Esophagus squamous epithelium (tissue), 5 donors: ENCODE results near the gene GLYATL3. TPM values are rescaled to one million over a fixed set of nuclear protein-coding genes. Genes with fewer than 3 reads are reported as not detected.
"Not testable (repeated sequence)": the region's sequence is repeated elsewhere in the genome, so short reads cannot be mapped to it uniquely, and the experiment has no call there.

Experiments
- DNase-seq: peaks from one replicate; lab custom pipeline; 2025; lab: John Stamatoyannopoulos, UW
- H3K27ac ChIP-seq, 4 donors: fragments of 200-600 bp; sonication (generic); one replicate each; pipeline ENCODE4 v1.5.1; 2016 to 2019; ENCODE audit warnings: mild to moderate bottlenecking in 1 of 4
- H3K27me3 ChIP-seq, 4 donors: fragments of 200-600 bp; sonication (generic); 1 replicate in 3 of 4; 2 replicates in 1 of 4; pipeline versions ENCODE4 v1.5.1 to v1.6.0; 2017 to 2021; ENCODE audit warnings: antibody characterized with exemption in 1 of 4
- H3K36me3 ChIP-seq, 3 donors: fragments of 200-600 bp; sonication (generic); one replicate each; pipeline ENCODE4 v1.5.1; 2016 to 2019
- H3K4me1 ChIP-seq, 3 donors: fragments of 200-600 bp; sonication (generic); one replicate each; pipeline ENCODE4 v1.5.1; 2017 to 2019
- H3K4me3 ChIP-seq, 4 donors: fragments of 200-600 bp; sonication (generic); 1 replicate in 3 of 4; 2 replicates in 1 of 4; pipeline ENCODE4 v1.5.1; 2016 to 2019; ENCODE audit warnings: mild to moderate bottlenecking in 2 of 4, moderate library complexity in 1 of 4
- H3K9me3 ChIP-seq, 3 donors: fragments of 200-600 bp; sonication (generic); one replicate each; pipeline ENCODE4 v1.5.1; 2016 to 2019
- CTCF ChIP-seq, 6 experiments: fragments of 450-650 bp in 4 of 6; fragments of 200-600 bp in 2 of 6; sonication (generic) in 2 of 6; IDR thresholded peaks; one replicate each; pipeline ENCODE4 v1.5.1; 2016 to 2019; ENCODE audit warnings: antibody characterized with exemption in 6 of 6, mild to moderate bottlenecking in 4 of 6, moderate library complexity in 4 of 6
- POLR2A ChIP-seq, 4 donors: fragments of 450-650 bp; IDR thresholded peaks; one replicate each; pipeline ENCODE4 v1.6.1; 2017; ENCODE audit warnings: antibody characterized with exemption in 4 of 4, mild to moderate bottlenecking in 4 of 4, moderate library complexity in 3 of 4
- WGBS, 2 donors: methylation state at CpG; one replicate each; pipeline ENCODE4 v1.1.5; 2018; 5-methylcytosine and 5-hydroxymethylcytosine counted together
- intact Hi-C: fragments of 100-400 bp; cut with DNase I; formaldehyde crosslinking; loops from one replicate; pipeline ENCODE4 v1.15.0; 2022
- total RNA-seq, 4 donors: library from RNA; depleted of rRNA; stranded (reverse); fragments of >200 nt; gene quantifications; one replicate each; pipeline ENCODE4 v1.1.0, GENCODE V29; 2016
- donor health status: DM: yes; HTN: yes; CAD: no.

GLYATL3 gene
- total RNA-seq, 4 donors from 2014 or later = not detected

- peaks cover 0 to 22% (median 0%) of the 10 kb centered on the region in 3 donors for H3K36me3 ChIP-seq
- no peaks in the 10 kb centered on the region for H3K4me1 ChIP-seq
- H3K27ac ChIP-seq = no peak overlapping the region
- WGBS, 2 donors = 86 to 95% methylated on average over 3 of the region's 3 CpGs
- DNase-seq = no peak
- no peaks in the 10 kb centered on the region for H3K27me3 ChIP-seq
- intact Hi-C loops = no loop called here
- TF ChIP-seq POLR2A (IDR thresholded peaks at IDR 0.05) (no peak), CTCF (IDR thresholded peaks at IDR 0.05) (no peak)
- no peak overlapping the region for H3K4me3 ChIP-seq
- no peaks in the 10 kb centered on the region for H3K9me3 ChIP-seq
These were observed 20.3 kb upstream of the GLYATL3 start for GRCh38 chr6:49479308-49479970.

GRCh38 chr6:49481846-49482245 is 17.9 kb upstream of the GLYATL3 start:
- DNase-seq, intact Hi-C loops, H3K4me3 ChIP-seq, H3K27me3 ChIP-seq, H3K9me3 ChIP-seq, H3K27ac ChIP-seq, H3K4me1 ChIP-seq: not testable (repeated sequence)
- peaks cover 0 to 22% (median 0%) of the 10 kb centered on the region in 3 donors for H3K36me3 ChIP-seq
- no CpG with 5 or more reads among the region's 22 CpGs for WGBS, 2 donors

- H3K27me3 ChIP-seq, H3K4me1 ChIP-seq, H3K27ac ChIP-seq, H3K9me3 ChIP-seq, H3K4me3 ChIP-seq, DNase-seq, intact Hi-C loops: not testable (repeated sequence)
- 100% methylated on average over 1 of the region's 14 CpGs; no CpG with 5 or more reads in 1 of the 2 donors for WGBS, 2 donors
- H3K36me3 ChIP-seq = peaks cover 0 to 23% (median 0%) of the 10 kb centered on the region in 3 donors
These were observed 16.3 kb upstream of the GLYATL3 start for GRCh38 chr6:49483380-49483779.

GRCh38 chr6:49490633-49491032 is 9.1 kb upstream of the GLYATL3 start:
- Histone ChIP-seq H3K9me3 (no peaks in the 10 kb centered on the region), H3K4me1 (no peaks in the 10 kb centered on the region), H3K27me3 (no peaks in the 10 kb centered on the region), H3K36me3 (peaks cover 0 to 60% (median 0%) of the 10 kb centered on the region in 3 donors), H3K4me3 (no peak overlapping the region), H3K27ac (no peak overlapping the region)
- no peak for DNase-seq
- WGBS, 2 donors = 89 to 98% methylated on average over 4 of the region's 4 CpGs
- no peak for TF ChIP-seq CTCF (IDR thresholded peaks at IDR 0.05)
- TF ChIP-seq POLR2A (IDR thresholded peaks at IDR 0.05) = no peak
- intact Hi-C loops = no loop called here

- Histone ChIP-seq H3K27me3 (no peaks in the 10 kb centered on the region), H3K4me1 (no peaks in the 10 kb centered on the region), H3K36me3 (peaks cover 0 to 19% (median 0%) of the 10 kb centered on the region in 3 donors), H3K9me3 (no peaks in the 10 kb centered on the region), H3K4me3 (no peak overlapping the region), H3K27ac (no peak overlapping the region)
- intact Hi-C loops = no loop called here
- DNase-seq = no peak
- TF ChIP-seq CTCF (IDR thresholded peaks at IDR 0.05) (no peak), POLR2A (IDR thresholded peaks at IDR 0.05) (no peak)
- 29 to 52% methylated on average over 3 of the region's 3 CpGs for WGBS, 2 donors
These were observed 2.4 kb upstream of the GLYATL3 start for GRCh38 chr6:49497304-49497703.

GRCh38 chr6:49499126-49499525 is 597 bp upstream of the GLYATL3 start:
- Histone ChIP-seq H3K27me3 (no peaks in the 10 kb centered on the region), H3K36me3 (peaks cover 0 to 2% (median 0%) of the 10 kb centered on the region in 3 donors), H3K9me3 (no peaks in the 10 kb centered on the region), H3K4me1 (no peaks in the 10 kb centered on the region), H3K27ac (no peak overlapping the region), H3K4me3 (no peak overlapping the region)
- TF ChIP-seq POLR2A (IDR thresholded peaks at IDR 0.05) = no peak
- TF ChIP-seq CTCF (IDR thresholded peaks at IDR 0.05) = no peak
- 58 to 61% methylated on average over 1 of the region's 1 CpG for WGBS, 2 donors
- intact Hi-C loops = no loop called here
- DNase-seq = no peak
